ENCODE results near the gene PCID2.
A peak's percentile ranks its signal among the peaks of the same experiment; 100 is the strongest.

Gene PCID2

DNA sequence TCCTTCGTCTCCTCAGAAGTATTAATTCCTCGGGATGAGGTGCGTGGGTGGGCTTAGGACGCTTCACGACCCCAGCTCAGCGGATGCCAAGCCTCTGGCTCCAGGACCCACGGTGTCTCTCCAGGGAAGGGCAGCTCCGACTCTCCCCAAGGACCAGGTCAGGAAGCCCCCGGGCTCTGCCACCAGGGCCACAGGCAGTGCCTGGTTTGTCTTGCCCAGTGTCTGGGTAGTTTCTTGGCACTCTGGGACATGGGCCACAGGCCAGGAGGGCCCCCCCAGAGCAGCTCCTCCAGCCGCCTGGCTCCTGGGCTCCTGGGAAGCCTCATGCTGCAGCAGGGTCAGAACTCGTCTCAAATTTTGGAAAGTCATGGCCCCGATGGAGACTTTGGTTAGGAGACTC is 47.5 kb downstream of the PCID2 start:
- TF ChIP-seq EZH2phosphoT487 (IDR thresholded peaks at IDR 0.05; ENCODE audit: borderline replicate concordance, low read length) (no peak), CTCF (IDR thresholded peaks at IDR 0.05; ENCODE audit: low read depth, low read length, poor library complexity, severe bottlenecking) (no peak)
- H3K9me2 ChIP-seq (replicated peaks; ENCODE audit: control insufficient read depth, low read length) = no peaks in the 10 kb centered on the region
- peaks cover under 1% of the 10 kb centered on the region; the same call in 1 of the 2 replicates for H3K9me3 ChIP-seq (ENCODE audit: control insufficient read depth, insufficient read depth, low read length)
- no peaks in the 10 kb centered on the region for H3K79me2 ChIP-seq (ENCODE audit: control insufficient read depth, low read length)
- peaks cover 16% of the 10 kb centered on the region for H3F3A ChIP-seq (ENCODE audit: control insufficient read depth, insufficient read depth)
- H3K4me1 ChIP-seq (ENCODE audit: control insufficient read depth, low read length) = peaks cover 28% of the 10 kb centered on the region
- H3K4me3 ChIP-seq (ENCODE audit: low read length) = peak overlapping the region; percentile 36
- H4K20me1 ChIP-seq (ENCODE audit: control insufficient read depth, insufficient read depth, low read depth, low read length) = no peaks in the 10 kb centered on the region
- H3K27me3 ChIP-seq (ENCODE audit: control insufficient read depth, low read length) = no peaks in the 10 kb centered on the region
- H3K4me2 ChIP-seq (ENCODE audit: low read length) = peak overlapping the region; percentile 49
- H3K27ac ChIP-seq (ENCODE audit: low read depth, low read length) = peak overlapping the region; percentile 42
- no peaks in the 10 kb centered on the region for H3K36me3 ChIP-seq (ENCODE audit: control insufficient read depth, low read length)

GRCh38 chr13:113159701-113160100 is 48.8 kb downstream of the PCID2 start:
- H3K27me3 ChIP-seq (ENCODE audit: control insufficient read depth, low read length) = no peaks in the 10 kb centered on the region
- no peak for TF ChIP-seq CTCF (IDR thresholded peaks at IDR 0.05; ENCODE audit: low read depth, low read length, poor library complexity, severe bottlenecking)
- TF ChIP-seq EZH2phosphoT487 (IDR thresholded peaks at IDR 0.05; ENCODE audit: borderline replicate concordance, low read length) = no peak
- peaks cover 35% of the 10 kb centered on the region for H3K4me1 ChIP-seq (ENCODE audit: control insufficient read depth, low read length)
- no peaks in the 10 kb centered on the region for H3K79me2 ChIP-seq (ENCODE audit: control insufficient read depth, low read length)
- no peaks in the 10 kb centered on the region for H4K20me1 ChIP-seq (ENCODE audit: control insufficient read depth, insufficient read depth, low read depth, low read length)
- no peaks in the 10 kb centered on the region for H3K9me2 ChIP-seq (replicated peaks; ENCODE audit: control insufficient read depth, low read length)
- H3K36me3 ChIP-seq (ENCODE audit: control insufficient read depth, low read length) = no peaks in the 10 kb centered on the region
- no peak overlapping the region for H3K4me2 ChIP-seq (ENCODE audit: low read length)
- peaks cover 11% of the 10 kb centered on the region for H3F3A ChIP-seq (ENCODE audit: control insufficient read depth, insufficient read depth)
- peaks cover 7% of the 10 kb centered on the region; the same call in 1 of the 2 replicates for H3K9me3 ChIP-seq (ENCODE audit: control insufficient read depth, insufficient read depth, low read length)
- no peak overlapping the region for H3K27ac ChIP-seq (ENCODE audit: low read depth, low read length)
- H3K4me3 ChIP-seq (ENCODE audit: low read length) = no peak overlapping the region

DNA sequence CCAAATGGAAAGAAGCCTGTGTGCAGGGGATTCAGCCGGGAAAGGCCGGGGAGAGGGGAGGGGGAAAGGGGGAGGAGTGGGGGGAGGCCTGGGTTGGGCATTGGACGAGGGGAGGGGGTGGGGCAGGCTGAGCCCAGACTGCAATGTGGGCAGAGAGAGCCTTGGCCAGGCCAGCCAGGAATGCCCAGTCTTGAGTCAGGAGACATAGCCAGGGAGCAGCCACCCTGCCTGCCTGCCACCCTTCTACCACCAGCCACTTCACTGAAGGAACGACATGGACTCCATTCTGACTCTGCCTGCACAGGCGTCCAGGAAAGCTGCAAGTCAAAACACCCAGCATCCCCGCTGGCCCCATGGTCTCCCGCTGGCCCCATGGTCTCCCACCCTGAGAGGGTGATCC is 49.5 kb downstream of the PCID2 start:
- no peaks in the 10 kb centered on the region for H3K79me2 ChIP-seq (ENCODE audit: control insufficient read depth, low read length)
- peaks cover 40% of the 10 kb centered on the region for H3K4me1 ChIP-seq (ENCODE audit: control insufficient read depth, low read length)
- H4K20me1 ChIP-seq (ENCODE audit: control insufficient read depth, insufficient read depth, low read depth, low read length) = no peaks in the 10 kb centered on the region
- no peak overlapping the region for H3K27ac ChIP-seq (ENCODE audit: low read depth, low read length)
- H3K36me3 ChIP-seq (ENCODE audit: control insufficient read depth, low read length) = no peaks in the 10 kb centered on the region
- H3K4me2 ChIP-seq (ENCODE audit: low read length) = no peak overlapping the region
- peaks cover 7% of the 10 kb centered on the region; the same call in 1 of the 2 replicates for H3K9me3 ChIP-seq (ENCODE audit: control insufficient read depth, insufficient read depth, low read length)
- H3F3A ChIP-seq (ENCODE audit: control insufficient read depth, insufficient read depth) = peaks cover 11% of the 10 kb centered on the region
- no peaks in the 10 kb centered on the region for H3K27me3 ChIP-seq (ENCODE audit: control insufficient read depth, low read length)
- H3K9me2 ChIP-seq (replicated peaks; ENCODE audit: control insufficient read depth, low read length) = no peaks in the 10 kb centered on the region
- H3K4me3 ChIP-seq (ENCODE audit: low read length) = no peak overlapping the region
- TF ChIP-seq EZH2phosphoT487 (IDR thresholded peaks at IDR 0.05; ENCODE audit: borderline replicate concordance, low read length) = no peak

DNA sequence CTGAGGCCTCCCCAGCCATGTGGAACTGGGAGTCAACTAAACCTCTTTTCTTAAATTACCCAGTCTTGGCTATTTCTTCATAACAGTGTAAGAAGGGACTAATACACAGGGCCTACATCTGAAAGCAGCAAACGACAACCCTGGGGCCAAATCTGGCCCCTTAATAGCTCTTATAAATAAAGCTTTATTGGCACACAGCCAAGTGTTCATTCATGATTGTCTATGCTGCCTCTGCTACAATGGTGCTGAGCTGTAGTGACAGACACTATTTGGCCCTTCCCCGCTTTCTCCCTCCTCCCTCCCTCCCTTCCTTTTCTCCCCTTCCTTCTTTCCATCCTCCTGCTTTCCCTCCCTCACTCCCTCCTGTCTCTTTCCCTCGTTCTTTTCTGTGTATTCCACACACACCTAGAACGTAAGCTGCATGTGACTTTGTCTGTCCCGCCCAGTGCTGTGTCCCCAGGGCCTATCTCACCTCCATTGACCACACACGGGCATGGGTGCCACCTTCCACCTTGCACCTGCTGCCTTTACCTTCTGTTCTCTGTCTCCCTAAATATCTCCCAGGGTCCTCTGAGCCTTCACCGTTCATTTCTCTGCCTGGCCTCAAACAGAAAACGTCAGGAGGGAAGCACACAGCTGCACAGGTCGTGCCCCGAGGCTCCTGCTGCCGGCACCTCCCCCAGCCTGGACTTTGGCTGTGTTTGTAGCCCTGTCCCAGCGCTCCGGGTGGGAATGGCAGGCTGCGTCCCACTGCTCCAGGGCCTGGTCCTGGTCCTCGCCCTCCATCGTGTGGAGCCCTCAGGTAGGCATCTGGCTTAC is 50.3 kb downstream of the PCID2 start, which contains the start of gene PROZ:
Gene PROZ, plus strand, starts transcription at position 720 of the 819 bp plus-strand sequence. Its CDS starts 13 bp downstream, at position 733.
- no peak within 1 kb of the TSS for H3K27ac ChIP-seq (ENCODE audit: low read depth, low read length)
- TF ChIP-seq CTCF (IDR thresholded peaks at IDR 0.05; ENCODE audit: low read depth, low read length, poor library complexity, severe bottlenecking) = no peak
- no peak for TF ChIP-seq EZH2phosphoT487 (IDR thresholded peaks at IDR 0.05; ENCODE audit: borderline replicate concordance, low read length)
- peaks cover 7% of the 10 kb centered on the region; the same call in 1 of the 2 replicates for H3K9me3 ChIP-seq (ENCODE audit: control insufficient read depth, insufficient read depth, low read length)
- H3K9me2 ChIP-seq (replicated peaks; ENCODE audit: control insufficient read depth, low read length) = no peaks in the 10 kb centered on the region
- no peaks in the 10 kb centered on the region for H4K20me1 ChIP-seq (ENCODE audit: control insufficient read depth, insufficient read depth, low read depth, low read length)
- H3K4me2 ChIP-seq (ENCODE audit: low read length) = no peak within 1 kb of the TSS
- H3K4me1 ChIP-seq (ENCODE audit: control insufficient read depth, low read length) = peaks cover 44% of the 10 kb centered on the region
- no peak within 1 kb of the TSS for H3K4me3 ChIP-seq (ENCODE audit: low read length)
- H3K27me3 ChIP-seq (ENCODE audit: control insufficient read depth, low read length) = no peaks in the 10 kb centered on the region
- H3F3A ChIP-seq (ENCODE audit: control insufficient read depth, insufficient read depth) = peaks cover 15% of the 10 kb centered on the region
- no peaks in the 10 kb centered on the region for H3K79me2 ChIP-seq (ENCODE audit: control insufficient read depth, low read length)
- no peaks in the 10 kb centered on the region for H3K36me3 ChIP-seq (ENCODE audit: control insufficient read depth, low read length)

All from DOHH2 (cell line).